Common myeloid progenitor, CD34-positive (primary cell): ENCODE measurements around the gene DTNB.
"Not testable (repeated sequence)": the region's sequence is repeated elsewhere in the genome, so short reads cannot be mapped to it uniquely, and the experiment has no call there.

ENCODE experiments used
- CTCF ChIA-PET: fragments of 350-600 bp; sonication (Branson Sonifier 250); formaldehyde crosslinking; loops from one replicate; lab custom pipeline; 2021; ENCODE audit warnings: antibody characterized with exemption; lab: Charles Lee
- POLR2A ChIA-PET: fragments of 350-600 bp; sonication (Branson Sonifier 250); formaldehyde crosslinking; loops from one replicate; lab custom pipeline; 2021; ENCODE audit warnings: antibody characterized with exemption; lab: Charles Lee
- DNase-seq, 3 donors: peaks; one replicate each; pipeline versions ENCODE4 v3.0.0 to v3.0.0-alpha.2; 2013
- H3K27ac ChIP-seq, 2 experiments: 1 replicate in 1 of 2; 2 replicates in 1 of 2; pipeline ENCODE4 v1.7.0; 2013; ENCODE audit warnings: inconsistent platforms in 2 of 2, low read length in 2 of 2, mild to moderate bottlenecking in 2 of 2, low read depth in 1 of 2, moderate library complexity in 1 of 2; ENCODE audit not compliant: severe bottlenecking in 2 of 2, insufficient read depth in 1 of 2, poor library complexity in 1 of 2
- H3K27me3 ChIP-seq, 5 experiments: replicated peaks in 2 of 5; 1 replicate in 3 of 5; 2 replicates in 2 of 5; pipeline versions ENCODE4 v1.6.1 to v1.7.0; 2013; ENCODE audit warnings: low read length in 4 of 5, mild to moderate bottlenecking in 2 of 5, moderate library complexity in 2 of 5, inconsistent platforms in 1 of 5; ENCODE audit not compliant: insufficient read depth in 5 of 5, control insufficient read depth in 4 of 5
- H3K36me3 ChIP-seq, 4 experiments: 1 replicate in 2 of 4; 2 replicates in 2 of 4; pipeline versions ENCODE4 v1.6.1 to v1.7.0; 2013; ENCODE audit warnings: low read length in 3 of 4, control low read depth in 1 of 4, mild to moderate bottlenecking in 1 of 4; ENCODE audit not compliant: control insufficient read depth in 4 of 4, insufficient read depth in 4 of 4
- H3K4me1 ChIP-seq, 4 experiments: 1 replicate in 3 of 4; 2 replicates in 1 of 4; pipeline versions ENCODE4 v1.6.1 to v1.7.1; 2013; ENCODE audit warnings: low read length in 3 of 4, mild to moderate bottlenecking in 3 of 4, control low read depth in 1 of 4, inconsistent platforms in 1 of 4, moderate library complexity in 1 of 4; ENCODE audit not compliant: control insufficient read depth in 4 of 4, insufficient read depth in 4 of 4; ENCODE audit errors: control extremely low read depth in 1 of 4
- H3K4me3 ChIP-seq, 7 experiments: 1 replicate in 4 of 7; 2 replicates in 3 of 7; pipeline versions ENCODE4 v1.5.1 to v1.7.0; 2013; ENCODE audit warnings: mild to moderate bottlenecking in 7 of 7, low read length in 6 of 7, moderate library complexity in 6 of 7, inconsistent platforms in 2 of 7, low read depth in 2 of 7, control low read depth in 1 of 7; ENCODE audit not compliant: insufficient read depth in 4 of 7, control insufficient read depth in 1 of 7; ENCODE audit errors: extremely low read depth in 1 of 7
- H3K9me3 ChIP-seq, 5 experiments: 1 replicate in 4 of 5; 2 replicates in 1 of 5; pipeline versions ENCODE4 v1.6.1 to v1.7.1; 2013; ENCODE audit warnings: low read length in 4 of 5, mild to moderate bottlenecking in 2 of 5, inconsistent platforms in 1 of 5, low read depth in 1 of 5, moderate library complexity in 1 of 5; ENCODE audit not compliant: control insufficient read depth in 4 of 5, insufficient read depth in 2 of 5; ENCODE audit errors: control extremely low read depth in 1 of 5
- WGBS: methylation state at CpG from one replicate; pipeline ENCODE4 v1.1.5; 2013; ENCODE audit not compliant: insufficient coverage; 5-methylcytosine and 5-hydroxymethylcytosine counted together

The DTNB gene

GRCh38 chr2:25558262-25558661, 115.1 kb downstream of the DTNB start:
- H3K4me1 ChIP-seq: peaks cover 5 to 43% (median 19%) of the 10 kb centered on the region in 4 experiments
- H3K4me3 ChIP-seq: peak overlapping the region in 1 of 7 experiments; percentile 43
- H3K36me3 ChIP-seq: no peaks in the 10 kb centered on the region
- H3K27me3 ChIP-seq: no peaks in the 10 kb centered on the region
- H3K27ac ChIP-seq: peak overlapping the region; percentile 37 to 77
- ChIA-PET POLR2A (interaction anchor here (0.5 to 0.6 kb wide), 2 partner anchors 196 to 930 kb away, joined by 3 read pairs; no protein-coding TSS in a partner anchor), CTCF (interaction anchor here (0.9 to 2.0 kb wide), 3 partner anchors 9 to 35 kb away, joined by 3 to 14 read pairs (median 4); no protein-coding TSS in a partner anchor)
- peak; percentile 86 to 98 (median 95) for DNase-seq
- no peaks in the 10 kb centered on the region for H3K9me3 ChIP-seq
- 0% methylated on average over 1 of the region's 2 CpGs for WGBS

- ChIA-PET POLR2A (no interaction called here), CTCF (interaction anchor here (1.5 to 2.0 kb wide), 2 partner anchors 8 to 9 kb away, joined by 4 to 14 read pairs; no protein-coding TSS in a partner anchor)
- Histone ChIP-seq H3K4me3 (no peak overlapping the region), H3K27ac (no peak overlapping the region), H3K36me3 (no peaks in the 10 kb centered on the region), H3K27me3 (no peaks in the 10 kb centered on the region), H3K9me3 (no peaks in the 10 kb centered on the region), H3K4me1 (peaks cover 5 to 45% (median 19%) of the 10 kb centered on the region in 4 experiments)
- peak in 2 of 3 donors; percentile 22 to 24 for DNase-seq
- WGBS: 97% methylated on average over 6 of the region's 6 CpGs
These were observed 116.0 kb downstream of the DTNB start for GRCh38 chr2:25557179-25558036.

DNA sequence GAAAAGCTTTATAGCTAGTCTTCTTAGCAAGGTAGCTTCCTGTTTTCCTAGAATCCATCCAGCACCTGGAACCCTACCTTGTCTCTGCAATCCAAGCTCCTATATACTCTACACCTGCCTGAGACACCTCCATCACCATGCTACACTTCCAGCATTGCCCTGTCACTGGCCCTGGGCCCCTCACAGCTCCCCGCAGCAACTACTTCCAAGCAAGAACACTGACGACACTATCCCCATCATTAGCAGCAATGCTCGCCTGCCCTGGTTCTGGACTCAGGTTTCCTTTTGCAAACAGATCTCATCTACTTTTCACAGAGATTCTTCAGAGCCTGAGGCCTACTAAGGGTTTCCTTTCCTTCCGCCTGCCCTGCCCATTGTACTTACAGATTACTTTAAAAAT, 121.1 kb downstream of the DTNB start:
- no peak for DNase-seq
- Histone ChIP-seq H3K4me3 (no peak overlapping the region), H3K36me3 (no peaks in the 10 kb centered on the region), H3K27ac (no peak overlapping the region), H3K9me3 (no peaks in the 10 kb centered on the region), H3K4me1 (peaks cover 5 to 29% (median 9%) of the 10 kb centered on the region in 4 experiments), H3K27me3 (no peaks in the 10 kb centered on the region)
- WGBS: 98% methylated on average over 4 of the region's 4 CpGs
- ChIA-PET CTCF (interaction anchor here (1.3 to 4.8 kb wide), 3 partner anchors 14 to 147 kb away, joined by 3 to 26 read pairs (median 3); no protein-coding TSS in a partner anchor), POLR2A (no interaction called here)

- Histone ChIP-seq H3K27me3 (no peaks in the 10 kb centered on the region), H3K4me1 (peaks cover 5 to 19% (median 9%) of the 10 kb centered on the region in 4 experiments), H3K27ac (no peak overlapping the region), H3K9me3 (no peaks in the 10 kb centered on the region), H3K4me3 (no peak overlapping the region), H3K36me3 (no peaks in the 10 kb centered on the region)
- no CpG with 5 or more reads among the region's 2 CpGs for WGBS
- ChIA-PET POLR2A (no interaction called here), CTCF (interaction anchor here (0.7 to 4.8 kb wide), 4 partner anchors 15 to 189 kb away, joined by 3 to 26 read pairs (median 3); no protein-coding TSS in a partner anchor)
- peak in 2 of 3 donors; percentile 39 to 41 for DNase-seq
These were observed 122.1 kb downstream of the DTNB start for GRCh38 chr2:25551316-25551715.

- WGBS: 100% methylated on average over 2 of the region's 2 CpGs
- DNase-seq, H3K27me3 ChIP-seq, H3K27ac ChIP-seq, H3K4me3 ChIP-seq, H3K36me3 ChIP-seq, H3K9me3 ChIP-seq, POLR2A ChIA-PET: not testable (repeated sequence)
- CTCF ChIA-PET: interaction anchor here (0.6 to 1.1 kb wide), 2 partner anchors 8 to 207 kb away, joined by 3 to 4 read pairs; no protein-coding TSS in a partner anchor
- peaks cover 5 to 18% (median 9%) of the 10 kb centered on the region in 4 experiments for H3K4me1 ChIP-seq
These were observed 123.8 kb downstream of the DTNB start for GRCh38 chr2:25549571-25549970.

DNA sequence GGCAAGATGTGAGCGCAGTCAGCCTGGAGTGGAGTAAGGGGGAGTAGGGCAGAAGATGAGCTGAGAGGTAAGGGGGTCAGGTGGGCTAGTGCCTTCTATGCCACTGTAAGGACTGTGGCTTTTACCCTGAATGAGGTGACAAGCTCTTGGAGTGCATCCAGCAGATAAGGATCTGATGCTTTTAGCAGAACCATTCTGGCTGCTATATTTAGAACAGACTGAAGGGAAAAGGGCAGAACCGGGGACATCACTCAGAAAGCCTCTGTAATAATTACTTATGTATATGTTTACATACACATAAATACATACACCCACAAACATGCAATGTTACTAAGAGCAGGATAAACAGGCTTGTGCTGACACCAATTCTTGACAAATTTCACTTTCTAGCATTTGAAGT, 124.8 kb downstream of the DTNB start:
- H3K4me3 ChIP-seq: no peak overlapping the region
- ChIA-PET POLR2A (no interaction called here), CTCF (no interaction called here)
- H3K36me3 ChIP-seq: no peaks in the 10 kb centered on the region
- peak; percentile 27 to 79 (median 78) for DNase-seq
- H3K27ac ChIP-seq: no peak overlapping the region
- H3K27me3 ChIP-seq: no peaks in the 10 kb centered on the region
- 100% methylated on average over 1 of the region's 2 CpGs for WGBS
- H3K9me3 ChIP-seq: no peaks in the 10 kb centered on the region
- H3K4me1 ChIP-seq: peaks cover 5 to 18% (median 9%) of the 10 kb centered on the region in 4 experiments

DNA sequence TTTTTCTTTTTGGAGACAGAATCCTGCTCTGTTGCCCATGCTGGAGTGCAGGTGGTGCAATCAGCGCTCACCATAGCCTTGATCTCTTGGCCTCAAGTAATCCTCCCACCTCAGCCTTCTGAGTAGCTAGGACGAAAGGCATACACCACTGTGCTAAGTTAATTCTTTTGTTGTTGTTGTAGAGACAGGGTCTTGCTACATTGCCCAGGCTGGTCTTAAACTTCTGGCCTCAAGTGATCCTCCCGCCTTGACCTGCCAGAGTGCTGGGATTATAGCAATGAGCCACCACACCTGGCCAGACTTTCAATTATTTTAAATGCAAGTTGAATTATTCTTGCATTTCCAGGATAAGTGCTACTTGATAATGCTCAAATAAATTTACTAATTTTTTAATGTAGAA, 126.5 kb downstream of the DTNB start:
- Histone ChIP-seq H3K27ac (no peak overlapping the region), H3K36me3 (no peaks in the 10 kb centered on the region), H3K9me3 (no peaks in the 10 kb centered on the region), H3K27me3 (no peaks in the 10 kb centered on the region), H3K4me1 (peaks cover 5 to 11% (median 7%) of the 10 kb centered on the region in 4 experiments), H3K4me3 (no peak overlapping the region)
- ChIA-PET CTCF (interaction anchor here (1.2 kb wide), 1 partner anchor 24 kb away, joined by 3 read pairs; no protein-coding TSS in a partner anchor), POLR2A (no interaction called here)
- WGBS: 100% methylated on average over 1 of the region's 3 CpGs
- DNase-seq: no peak
